GM19455 (cell line): ENCODE data around the gene EXOC3L1.

Experiments
- ATAC-seq: cut with Tn5 transposase; IDR thresholded peaks from one replicate; pipeline ENCODE4 v1.9.1; 2021; ENCODE audit not compliant: unreplicated experiment

Gene EXOC3L1

GRCh38 chr16:67165121-67166078, 24.5 kb downstream of the EXOC3L1 start:
- no peak for ATAC-seq

- no peak for ATAC-seq
These were observed 25.3 kb downstream of the EXOC3L1 start, which contains the start of gene HSF4 for GRCh38 chr16:67164599-67165061. Gene HSF4, plus strand, starts transcription at chr16:67164745. Its CDS starts 67 bp downstream, at chr16:67164812.

- no peak for ATAC-seq
These were observed 25.9 kb downstream of the EXOC3L1 start for GRCh38 chr16:67163999-67164558.

- no peak for ATAC-seq
These were observed 26.6 kb downstream of the EXOC3L1 start for GRCh38 chr16:67163164-67163998.

- no peak for ATAC-seq
These were observed 27.3 kb downstream of the EXOC3L1 start for GRCh38 chr16:67162506-67163163.

GRCh38 chr16:67161595-67162058, 28.3 kb downstream of the EXOC3L1 start:
- no peak for ATAC-seq

GRCh38 chr16:67158637-67159600, 31.0 kb downstream of the EXOC3L1 start:
- peak; percentile 39 for ATAC-seq

GRCh38 chr16:67157892-67158635, 31.9 kb downstream of the EXOC3L1 start:
- ATAC-seq: no peak

- ATAC-seq: no peak
These were observed 32.7 kb downstream of the EXOC3L1 start for GRCh38 chr16:67157106-67157748.

- ATAC-seq: no peak
These were observed 33.6 kb downstream of the EXOC3L1 start for GRCh38 chr16:67156143-67156844.

GRCh38 chr16:67155295-67156142, 34.4 kb downstream of the EXOC3L1 start:
- no peak for ATAC-seq

- no peak for ATAC-seq
These were observed 35.2 kb downstream of the EXOC3L1 start for GRCh38 chr16:67154578-67155294.

- ATAC-seq: no peak
These were observed 38.4 kb downstream of the EXOC3L1 start for GRCh38 chr16:67151431-67152097.

GRCh38 chr16:67150833-67151396, 39.0 kb downstream of the EXOC3L1 start, which contains the start of gene B3GNT9:
Gene B3GNT9, minus strand, starts transcription at chr16:67150998. Its CDS starts 513 bp downstream, at chr16:67150485.
- peak; percentile 67 for ATAC-seq
